ENCODE measurements around the gene SPDYE6.

The SPDYE6 gene

GRCh38 chr7:102310414-102310815 is 45.8 kb downstream of the SPDYE6 start:
- H3K4me3 ChIP-seq (ENCODE audit: low read depth, low read length) = no peak overlapping the region
- no peak for DNase-seq (ENCODE audit: low read depth)
- TF ChIP-seq, protein P1, sequence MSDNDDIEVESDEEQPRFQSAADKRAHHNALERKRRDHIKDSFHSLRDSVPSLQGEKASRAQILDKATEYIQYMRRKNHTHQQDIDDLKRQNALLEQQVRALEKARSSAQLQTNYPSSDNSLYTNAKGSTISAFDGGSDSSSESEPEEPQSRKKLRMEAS (IDR thresholded peaks at IDR 0.05; ENCODE audit: low read depth, low read length) = no peak
- TF ChIP-seq CTCF (IDR thresholded peaks at IDR 0.05; ENCODE audit: low read depth, low read length) (no peak), POLR2A (IDR thresholded peaks at IDR 0.05; ENCODE audit: extremely low read depth, insufficient read length) (no peak), MYC (IDR thresholded peaks at IDR 0.05; ENCODE audit: low read depth, low read length) (no peak)

DNA sequence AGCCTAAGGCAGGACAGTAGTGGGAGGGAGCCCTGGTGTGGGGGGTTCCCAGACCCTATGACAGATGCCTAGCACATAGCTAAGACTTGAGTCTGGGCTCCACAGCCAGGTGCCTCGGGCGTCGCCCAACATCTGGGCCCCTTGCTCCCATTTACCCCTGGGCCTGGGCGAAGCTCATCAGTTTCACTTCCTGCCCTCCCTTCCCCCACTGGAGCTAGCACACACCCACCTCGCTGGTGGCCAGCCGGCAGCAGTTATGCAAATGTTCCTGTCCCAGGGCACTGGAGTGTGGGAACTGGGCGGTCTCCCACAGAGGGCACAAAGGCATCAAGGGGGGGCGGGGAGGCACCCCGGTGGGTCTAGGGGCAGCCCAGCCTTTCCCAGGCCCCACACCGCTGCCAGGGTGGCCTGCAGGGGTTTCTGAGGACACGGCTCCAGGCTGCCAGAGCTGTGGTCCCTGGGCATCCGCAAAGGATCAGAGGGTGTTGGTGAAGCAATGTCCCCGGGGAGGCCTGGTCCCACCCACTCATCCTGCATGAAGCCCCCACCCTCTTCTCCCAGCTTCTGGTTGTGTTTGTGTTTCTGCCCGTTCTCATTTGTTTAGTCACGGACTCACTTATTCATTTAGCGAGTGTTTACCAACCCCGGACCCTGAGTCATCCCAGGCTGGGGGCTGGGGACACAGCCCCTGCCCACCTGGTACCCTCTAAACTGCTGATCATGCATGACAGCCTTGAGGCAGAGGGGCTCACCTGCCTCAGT is 49.1 kb downstream of the SPDYE6 start:
- TF ChIP-seq MYC (IDR thresholded peaks at IDR 0.05; ENCODE audit: low read depth, low read length) = no peak
- TF ChIP-seq, protein P1 (IDR thresholded peaks at IDR 0.05; ENCODE audit: low read depth, low read length) = 0 out of 2 replicates have a peak, but pooled peaks have one; percentile 31
- TF ChIP-seq POLR2A (IDR thresholded peaks at IDR 0.05; ENCODE audit: extremely low read depth, insufficient read length) = no peak
- TF ChIP-seq CTCF (IDR thresholded peaks at IDR 0.05; ENCODE audit: low read depth, low read length) = no peak
- DNase-seq (ENCODE audit: low read depth) = peak; percentile 97
- H3K4me3 ChIP-seq (ENCODE audit: low read depth, low read length) = peak overlapping the region; percentile 23

DNA sequence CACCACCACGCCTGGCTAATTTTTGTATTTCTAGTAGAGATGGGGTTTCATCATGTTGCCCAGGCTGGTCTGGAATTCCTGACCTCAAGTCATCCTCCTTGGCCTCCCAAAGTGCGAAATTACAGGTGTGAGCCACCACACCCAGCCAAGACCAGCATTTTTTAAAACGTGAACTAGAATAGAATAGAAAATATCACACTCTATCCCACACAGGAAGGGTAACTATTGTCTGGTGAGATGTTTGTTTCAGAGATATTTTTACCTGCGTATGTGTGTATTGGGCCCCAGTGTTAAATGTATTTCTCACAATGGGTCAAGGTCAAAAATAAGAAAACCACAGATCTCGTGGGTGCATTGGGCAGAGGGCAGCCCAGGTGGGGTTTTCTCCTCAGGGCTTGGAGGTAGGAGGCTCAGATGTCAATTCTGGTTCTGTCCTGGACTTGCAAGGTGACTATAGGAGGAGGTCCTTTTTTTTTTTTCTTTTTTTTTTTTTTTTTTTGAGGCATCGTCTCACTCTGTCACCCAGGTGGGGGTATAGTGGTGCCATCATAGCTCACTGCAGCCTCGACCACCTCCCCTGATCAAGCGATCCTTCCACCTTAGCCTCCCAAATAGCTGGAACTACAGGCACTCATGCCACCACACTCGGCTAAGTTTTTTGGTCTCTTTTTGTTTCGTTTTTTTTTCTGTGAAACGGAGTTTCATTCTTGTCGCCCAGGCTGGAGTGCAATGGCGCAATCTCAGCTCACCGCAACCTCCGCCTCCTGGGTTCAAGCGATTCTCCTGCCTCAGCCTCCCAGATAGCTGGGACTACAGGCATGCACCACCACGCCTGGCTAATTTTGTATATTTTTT is 50.6 kb downstream of the SPDYE6 start:
- no peak overlapping the region for H3K4me3 ChIP-seq (ENCODE audit: low read depth, low read length)
- no peak for DNase-seq (ENCODE audit: low read depth)
- no peak for TF ChIP-seq POLR2A (IDR thresholded peaks at IDR 0.05; ENCODE audit: extremely low read depth, insufficient read length)
- TF ChIP-seq MYC (IDR thresholded peaks at IDR 0.05; ENCODE audit: low read depth, low read length) = no peak
- TF ChIP-seq, protein P1 (IDR thresholded peaks at IDR 0.05; ENCODE audit: low read depth, low read length) = no peak

DNA sequence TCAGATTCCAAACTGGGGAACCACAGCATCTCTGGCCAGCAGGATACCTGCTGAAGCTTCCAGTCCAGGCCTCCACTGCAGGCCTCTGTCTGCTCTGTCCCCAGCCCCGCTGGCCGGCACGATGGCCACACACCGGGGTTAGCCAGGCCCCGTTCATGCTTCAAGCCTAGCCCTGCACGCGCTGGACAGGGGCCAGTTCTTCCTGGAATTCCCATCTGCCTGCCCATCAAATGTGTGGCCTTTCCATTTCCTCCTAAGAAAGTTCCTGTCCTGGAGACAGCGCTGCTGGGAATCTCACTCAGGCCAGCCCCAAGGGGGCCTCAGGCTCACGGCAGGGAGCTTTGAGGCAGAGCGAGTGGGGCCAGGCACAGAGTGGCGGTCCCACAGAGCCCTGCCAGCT is 51.6 kb downstream of the SPDYE6 start:
- no peak for DNase-seq (ENCODE audit: low read depth)
- TF ChIP-seq, protein P1 (IDR thresholded peaks at IDR 0.05; ENCODE audit: low read depth, low read length) = no peak
- no peak for TF ChIP-seq CTCF (IDR thresholded peaks at IDR 0.05; ENCODE audit: low read depth, low read length)
- H3K4me3 ChIP-seq (ENCODE audit: low read depth, low read length) = no peak overlapping the region

DNA sequence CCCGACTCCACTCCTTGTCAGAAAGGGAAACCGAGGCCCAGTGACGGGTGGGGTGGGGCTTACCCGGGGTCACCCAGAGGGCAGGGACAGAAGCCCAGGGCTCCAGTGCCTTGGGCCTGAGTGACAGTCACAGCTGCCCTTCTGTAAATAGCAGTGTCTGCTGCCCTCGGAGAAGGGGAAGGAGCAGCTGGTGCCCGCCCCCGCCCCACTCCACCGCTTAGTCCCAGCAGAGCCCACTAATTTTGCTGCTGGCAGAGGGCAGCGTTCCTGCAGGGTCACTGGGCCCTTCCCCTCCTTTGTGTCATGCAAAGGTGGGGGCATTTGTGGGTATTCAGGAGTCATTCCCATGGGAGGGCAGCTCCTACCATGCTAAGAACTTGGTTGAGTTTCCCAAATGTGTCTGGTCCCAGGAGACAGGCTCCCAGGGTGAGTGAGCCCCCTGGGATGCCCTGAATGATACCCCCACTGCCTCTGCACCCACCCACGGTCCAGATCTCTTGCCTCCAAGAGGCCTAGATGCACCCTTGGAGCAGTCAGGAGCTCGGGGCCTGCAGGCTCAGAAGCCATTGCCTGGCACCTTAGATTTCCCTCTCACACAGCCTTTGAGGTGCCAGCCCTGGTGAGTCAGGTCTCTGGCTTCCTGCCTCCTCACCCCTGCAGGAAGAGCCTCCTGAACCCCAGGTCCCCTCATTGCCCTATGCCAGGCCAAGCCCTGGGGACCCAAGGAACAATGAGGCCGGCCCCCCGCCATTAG is 52.4 kb downstream of the SPDYE6 start:
- TF ChIP-seq, protein P1 (IDR thresholded peaks at IDR 0.05; ENCODE audit: low read depth, low read length) = no peak
- TF ChIP-seq MYC (IDR thresholded peaks at IDR 0.05; ENCODE audit: low read depth, low read length) = no peak
- no peak for TF ChIP-seq POLR2A (IDR thresholded peaks at IDR 0.05; ENCODE audit: extremely low read depth, insufficient read length)
- TF ChIP-seq CTCF (IDR thresholded peaks at IDR 0.05; ENCODE audit: low read depth, low read length) = no peak
- DNase-seq (ENCODE audit: low read depth) = peak; percentile 48
- H3K4me3 ChIP-seq (ENCODE audit: low read depth, low read length) = no peak overlapping the region
